Breast epithelium (tissue), 4 donors: ENCODE data around the gene SPOCK1. TPM values are rescaled to one million over a fixed set of nuclear protein-coding genes. Genes with fewer than 3 reads are reported as not detected.
A peak's percentile ranks its signal among the peaks of the same experiment; 100 is the strongest.

Source experiments
- DNase-seq, 2 donors: peaks; one replicate each; pipeline ENCODE4 v3.0.0-alpha.2; 2019; ENCODE audit warnings: low spot score in 2 of 2
- H3K27ac ChIP-seq, 2 donors: fragments of 200-600 bp; sonication (generic) in 1 of 2; one replicate each; pipeline ENCODE4 v1.5.1; 2016 to 2019; ENCODE audit warnings: mild to moderate bottlenecking in 1 of 2
- H3K27me3 ChIP-seq, 2 donors: fragments of 200-600 bp; sonication (generic) in 1 of 2; one replicate each; pipeline versions ENCODE4 v1.5.1 to v1.6.0; 2017 to 2019; ENCODE audit warnings: control low read depth in 1 of 2, mild to moderate bottlenecking in 1 of 2
- H3K36me3 ChIP-seq: fragments of 200-600 bp; one replicate; pipeline ENCODE4 v1.5.1; 2019
- H3K4me1 ChIP-seq, 2 donors: fragments of 200-600 bp; sonication (generic); one replicate each; pipeline ENCODE4 v1.5.1; 2016 to 2019; ENCODE audit warnings: control low read depth in 1 of 2
- H3K4me3 ChIP-seq, 3 donors: fragments of 200-600 bp; sonication (generic); 1 replicate in 2 of 3; 2 replicates in 1 of 3; pipeline ENCODE4 v1.5.1; 2016 to 2019; ENCODE audit warnings: mild to moderate bottlenecking in 3 of 3, moderate library complexity in 2 of 3
- H3K9me3 ChIP-seq, 2 donors: fragments of 200-600 bp; sonication (generic) in 1 of 2; one replicate each; pipeline ENCODE4 v1.5.1; 2016 to 2019; ENCODE audit warnings: control low read depth in 1 of 2
- POLR2A ChIP-seq: fragments of 450-650 bp; IDR thresholded peaks from one replicate; pipeline ENCODE4 v1.6.1; 2016; ENCODE audit warnings: antibody characterized with exemption, mild to moderate bottlenecking, moderate library complexity
- POLR2AphosphoS5 ChIP-seq, 3 donors: sonication (generic); formaldehyde crosslinking; IDR thresholded peaks; one replicate each; pipeline ENCODE4 v1.6.1; 2017; ENCODE audit warnings: antibody characterized with exemption in 3 of 3
- intact Hi-C: fragments of 100-400 bp; cut with DNase I; formaldehyde crosslinking; loops from one replicate; pipeline ENCODE4 v1.15.1; 2023; ENCODE audit warnings: low total_unique reads
- total RNA-seq, 3 donors: library from RNA; depleted of rRNA; stranded (reverse); fragments of >200 nt; gene quantifications; one replicate each; pipeline ENCODE4 v1.1.0, GENCODE V29; 2016
- TF ChIP-seq, protein P1 (sequence below), 3 donors: fragments of 450-650 bp; IDR thresholded peaks; one replicate each; pipeline ENCODE4 v1.5.1; 2016 to 2017; ENCODE audit warnings: antibody characterized with exemption in 3 of 3, mild to moderate bottlenecking in 3 of 3, moderate library complexity in 3 of 3

SPOCK1 gene
- total RNA-seq, 3 donors from 2014 or later: 14.5 to 52.0 (median 24.3) TPM

DNA sequence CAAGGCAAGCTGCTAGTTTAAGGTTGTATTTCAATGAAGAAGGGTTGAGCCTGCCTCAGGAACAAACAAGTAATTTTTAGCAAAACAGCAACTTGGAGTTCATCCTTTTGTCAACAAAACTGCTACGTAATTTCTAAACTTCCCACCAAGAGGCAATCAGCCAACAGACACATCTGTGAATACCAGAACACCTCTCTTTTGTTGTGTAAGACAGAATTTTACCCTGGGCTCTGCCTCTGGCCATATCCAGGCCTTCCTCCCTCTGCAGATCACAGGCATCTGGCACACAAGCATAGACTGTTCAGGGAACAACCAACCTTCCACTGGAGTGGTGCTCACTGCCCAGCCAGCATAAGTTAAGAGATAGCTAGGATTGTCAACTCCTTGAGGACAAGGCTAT, 409.0 kb downstream of the SPOCK1 start:
- Histone ChIP-seq H3K27ac (peak overlapping the region in 1 of 2 donors; percentile 8), H3K36me3 (no peaks in the 10 kb centered on the region), H3K4me3 (no peak overlapping the region), H3K27me3 (no peaks in the 10 kb centered on the region), H3K4me1 (no peaks in the 10 kb centered on the region), H3K9me3 (no peaks in the 10 kb centered on the region)
- intact Hi-C loops: loop anchor here (5.0 kb wide), 1 partner anchor 522 kb away; no protein-coding TSS in a partner anchor
- TF ChIP-seq POLR2A: no peak
- DNase-seq: no peak

DNA sequence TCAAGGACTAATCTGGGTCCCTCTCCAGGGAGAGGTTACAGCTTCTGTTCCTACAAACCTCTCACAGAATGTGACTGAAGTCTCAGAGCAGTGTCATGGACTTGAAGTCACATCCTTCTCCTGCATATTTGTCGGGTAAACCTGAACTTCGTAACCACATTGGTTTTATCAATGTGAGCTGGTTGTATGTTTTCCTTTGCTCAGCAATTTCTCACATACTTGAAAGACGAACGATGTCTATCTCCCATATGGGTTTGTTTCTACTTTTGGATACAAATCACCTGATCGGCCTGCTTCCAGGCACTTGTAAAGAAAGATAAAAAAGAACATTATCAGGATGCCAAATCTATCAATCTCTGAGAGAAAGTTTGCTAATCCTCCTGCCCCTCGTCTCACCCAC, 411.0 kb downstream of the SPOCK1 start:
- Histone ChIP-seq H3K4me3 (no peak overlapping the region), H3K36me3 (no peaks in the 10 kb centered on the region), H3K9me3 (no peaks in the 10 kb centered on the region), H3K4me1 (no peaks in the 10 kb centered on the region), H3K27ac (no peak overlapping the region), H3K27me3 (no peaks in the 10 kb centered on the region)
- DNase-seq: no peak
- TF ChIP-seq POLR2A (no peak), POLR2AphosphoS5 (IDR thresholded peaks at IDR 0.05) (no peak)
- TF ChIP-seq, protein P1, sequence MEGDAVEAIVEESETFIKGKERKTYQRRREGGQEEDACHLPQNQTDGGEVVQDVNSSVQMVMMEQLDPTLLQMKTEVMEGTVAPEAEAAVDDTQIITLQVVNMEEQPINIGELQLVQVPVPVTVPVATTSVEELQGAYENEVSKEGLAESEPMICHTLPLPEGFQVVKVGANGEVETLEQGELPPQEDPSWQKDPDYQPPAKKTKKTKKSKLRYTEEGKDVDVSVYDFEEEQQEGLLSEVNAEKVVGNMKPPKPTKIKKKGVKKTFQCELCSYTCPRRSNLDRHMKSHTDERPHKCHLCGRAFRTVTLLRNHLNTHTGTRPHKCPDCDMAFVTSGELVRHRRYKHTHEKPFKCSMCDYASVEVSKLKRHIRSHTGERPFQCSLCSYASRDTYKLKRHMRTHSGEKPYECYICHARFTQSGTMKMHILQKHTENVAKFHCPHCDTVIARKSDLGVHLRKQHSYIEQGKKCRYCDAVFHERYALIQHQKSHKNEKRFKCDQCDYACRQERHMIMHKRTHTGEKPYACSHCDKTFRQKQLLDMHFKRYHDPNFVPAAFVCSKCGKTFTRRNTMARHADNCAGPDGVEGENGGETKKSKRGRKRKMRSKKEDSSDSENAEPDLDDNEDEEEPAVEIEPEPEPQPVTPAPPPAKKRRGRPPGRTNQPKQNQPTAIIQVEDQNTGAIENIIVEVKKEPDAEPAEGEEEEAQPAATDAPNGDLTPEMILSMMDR (IDR thresholded peaks at IDR 0.05): no peak
- intact Hi-C loops: no loop called here

DNA sequence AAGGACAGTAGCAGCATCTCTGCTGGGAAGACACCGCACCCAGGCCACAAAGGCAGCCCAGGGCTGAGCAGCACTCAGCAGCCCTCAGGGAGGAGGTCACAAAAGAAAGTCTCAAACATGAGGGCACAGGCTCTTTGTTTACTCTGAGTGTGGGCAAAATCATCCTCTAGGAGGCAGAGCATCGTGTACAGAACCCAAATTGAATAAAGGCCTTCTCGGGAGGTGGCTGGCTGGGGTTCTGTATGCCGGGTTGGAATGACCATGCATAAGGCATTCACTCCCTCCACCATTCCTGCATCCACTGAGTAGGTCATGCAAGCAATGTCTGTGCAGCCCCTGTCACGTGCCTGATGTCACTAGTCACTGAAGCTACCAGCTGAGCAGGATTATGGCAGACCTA, 412.8 kb downstream of the SPOCK1 start:
- Histone ChIP-seq H3K4me1 (no peaks in the 10 kb centered on the region), H3K27me3 (no peaks in the 10 kb centered on the region), H3K27ac (no peak overlapping the region), H3K4me3 (no peak overlapping the region), H3K9me3 (no peaks in the 10 kb centered on the region), H3K36me3 (no peaks in the 10 kb centered on the region)
- TF ChIP-seq POLR2AphosphoS5 (IDR thresholded peaks at IDR 0.05) (no peak), POLR2A (no peak)
- TF ChIP-seq, protein P1 (IDR thresholded peaks at IDR 0.05): no peak
- no peak for DNase-seq
- intact Hi-C loops: no loop called here

DNA sequence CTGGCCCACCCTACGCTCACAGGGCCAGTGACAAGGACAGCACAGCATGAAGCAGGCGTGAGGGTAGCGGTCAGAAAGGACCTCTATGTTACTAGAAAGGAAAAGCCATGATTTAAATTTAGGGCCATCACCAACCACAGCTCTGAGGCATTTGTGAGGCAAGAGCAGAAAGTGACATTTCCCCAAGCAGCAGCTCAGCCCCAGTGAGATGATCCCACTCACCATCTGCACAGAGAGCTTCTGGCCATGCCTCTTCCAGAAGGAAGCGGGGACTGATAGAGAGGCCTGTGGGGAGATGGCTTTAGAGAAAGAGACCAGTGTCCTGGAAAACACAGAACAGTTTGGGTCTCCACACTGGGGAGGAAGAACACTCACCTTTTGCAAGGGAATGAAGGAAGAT, 413.9 kb downstream of the SPOCK1 start:
- Histone ChIP-seq H3K9me3 (no peaks in the 10 kb centered on the region), H3K4me3 (no peak overlapping the region), H3K4me1 (no peaks in the 10 kb centered on the region), H3K36me3 (no peaks in the 10 kb centered on the region), H3K27me3 (no peaks in the 10 kb centered on the region), H3K27ac (no peak overlapping the region)
- TF ChIP-seq POLR2A: no peak
- no peak for TF ChIP-seq POLR2AphosphoS5 (IDR thresholded peaks at IDR 0.05)
- TF ChIP-seq, protein P1 (IDR thresholded peaks at IDR 0.05): no peak
- intact Hi-C loops: no loop called here
- no peak for DNase-seq

DNA sequence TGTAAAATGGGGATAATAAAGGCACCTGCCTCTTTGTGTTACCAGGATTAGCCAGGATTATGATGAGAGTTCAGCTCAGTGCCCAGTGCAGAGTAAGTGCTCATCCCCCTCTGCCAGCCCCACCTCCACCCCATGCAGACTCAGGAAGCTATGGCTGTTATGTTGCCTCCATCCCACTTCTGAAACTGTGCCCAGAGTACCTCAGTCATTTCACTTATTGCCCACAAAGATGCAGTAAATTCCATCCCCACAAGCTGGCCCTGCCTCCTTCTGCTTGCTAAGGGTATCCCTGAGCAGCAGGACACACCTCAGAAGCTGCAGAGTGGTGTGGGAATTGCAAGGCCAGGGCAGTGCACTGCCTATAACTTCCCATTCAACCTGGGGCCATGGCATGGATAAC, 415.1 kb downstream of the SPOCK1 start:
- no peaks in the 10 kb centered on the region for H3K27me3 ChIP-seq
- no peak for DNase-seq
- intact Hi-C loops: no loop called here
- TF ChIP-seq, protein P1 (IDR thresholded peaks at IDR 0.05): no peak
- no peak for TF ChIP-seq POLR2AphosphoS5 (IDR thresholded peaks at IDR 0.05)
- no peak for TF ChIP-seq POLR2A
- no peaks in the 10 kb centered on the region for H3K4me1 ChIP-seq
- H3K27ac ChIP-seq: no peak overlapping the region
- no peaks in the 10 kb centered on the region for H3K9me3 ChIP-seq
- no peaks in the 10 kb centered on the region for H3K36me3 ChIP-seq
- no peak overlapping the region for H3K4me3 ChIP-seq

DNA sequence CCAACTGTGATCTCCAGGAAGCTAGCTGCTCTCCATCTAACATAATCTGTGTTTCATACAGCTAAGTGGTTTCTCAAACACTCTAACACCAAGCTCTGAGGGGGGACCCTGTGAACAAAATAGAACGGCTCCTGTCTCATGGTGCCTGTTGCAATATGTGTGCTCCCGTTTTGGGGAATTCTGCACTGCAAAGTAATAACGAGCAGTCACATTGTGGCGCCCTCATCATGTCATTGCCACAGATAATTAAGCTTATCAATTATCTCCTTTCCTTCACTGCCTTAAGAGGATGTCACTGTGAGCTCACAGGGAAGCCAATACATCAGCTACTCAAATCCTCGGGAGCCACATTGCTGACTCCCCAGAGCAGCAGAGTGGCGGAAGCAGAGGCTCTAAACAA, 416.2 kb downstream of the SPOCK1 start:
- Histone ChIP-seq H3K36me3 (no peaks in the 10 kb centered on the region), H3K4me3 (no peak overlapping the region), H3K27me3 (no peaks in the 10 kb centered on the region), H3K9me3 (no peaks in the 10 kb centered on the region), H3K4me1 (no peaks in the 10 kb centered on the region), H3K27ac (no peak overlapping the region)
- DNase-seq: no peak
- TF ChIP-seq POLR2AphosphoS5 (IDR thresholded peaks at IDR 0.05) (no peak), POLR2A (no peak)
- TF ChIP-seq, protein P1 (IDR thresholded peaks at IDR 0.05): no peak
- intact Hi-C loops: no loop called here
